H9 (cell line): ENCODE data around the gene PTPN12. TPM values are rescaled to one million over a fixed set of nuclear protein-coding genes. Genes with fewer than 3 reads are reported as not detected.

ENCODE experiments used
- DNase-seq: peaks from one replicate; pipeline ENCODE4 v3.0.0-alpha.2; 2017
- H2AFZ ChIP-seq: one replicate; pipeline ENCODE4 v1.6.1; 2013; ENCODE audit warnings: mild to moderate bottlenecking, low read length, control low read depth, moderate library complexity
- H2AK5ac ChIP-seq: 2 replicates; pipeline ENCODE4 v1.6.1; 2013; ENCODE audit warnings: low read length, control low read depth, mixed read lengths; ENCODE audit not compliant: insufficient read length
- H2BK120ac ChIP-seq: one replicate; pipeline ENCODE4 v1.6.1; 2013; ENCODE audit warnings: low read depth, mild to moderate bottlenecking, low read length, control low read depth, inconsistent platforms; ENCODE audit not compliant: poor library complexity, severe bottlenecking
- H2BK12ac ChIP-seq: 2 replicates; pipeline ENCODE4 v1.6.1; 2013; ENCODE audit warnings: low read length, control low read depth, mixed read lengths, low read depth; ENCODE audit not compliant: insufficient read length
- H2BK15ac ChIP-seq: 2 replicates; pipeline ENCODE4 v1.6.1; 2013; ENCODE audit warnings: low read depth, low read length, control low read depth
- H2BK20ac ChIP-seq: one replicate; pipeline ENCODE4 v1.6.1; 2013; ENCODE audit warnings: low read depth, mild to moderate bottlenecking, low read length, control low read depth, inconsistent platforms; ENCODE audit not compliant: poor library complexity, severe bottlenecking
- H2BK5ac ChIP-seq: 2 replicates; pipeline ENCODE4 v1.6.1; 2013; ENCODE audit warnings: low read length, control low read depth, mixed read lengths; ENCODE audit not compliant: insufficient read length
- H3K14ac ChIP-seq: 2 replicates; pipeline ENCODE4 v1.6.1; 2013; ENCODE audit warnings: low read length, control low read depth; ENCODE audit not compliant: insufficient read depth
- H3K18ac ChIP-seq: 2 replicates; pipeline ENCODE4 v1.6.1; 2013; ENCODE audit warnings: low read depth, mild to moderate bottlenecking, mixed read lengths, low read length, control low read depth; ENCODE audit not compliant: insufficient read length
- H3K23ac ChIP-seq: 2 replicates; pipeline ENCODE4 v1.6.1; 2013; ENCODE audit warnings: low read length, control low read depth, mixed read lengths, low read depth; ENCODE audit not compliant: insufficient read length
- H3K23me2 ChIP-seq: 2 replicates; pipeline ENCODE4 v1.6.1; 2013; ENCODE audit warnings: low read depth, mild to moderate bottlenecking, mixed read lengths, low read length, control low read depth; ENCODE audit not compliant: insufficient read length, poor library complexity, severe bottlenecking
- H3K27ac ChIP-seq: 2 replicates; pipeline ENCODE4 v1.5.1; 2013; ENCODE audit warnings: low read length, control low read depth, mixed read lengths, low read depth; ENCODE audit not compliant: insufficient read length
- H3K27me3 ChIP-seq: 2 replicates; pipeline ENCODE4 v1.6.1; 2013; ENCODE audit warnings: low read length, control low read depth, inconsistent platforms; ENCODE audit not compliant: insufficient read depth
- H3K4ac ChIP-seq: 2 replicates; pipeline ENCODE4 v1.6.1; 2013; ENCODE audit warnings: low read depth, mild to moderate bottlenecking, control low read depth, inconsistent platforms, low read length, moderate library complexity
- H3K4me1 ChIP-seq: 2 replicates; pipeline ENCODE4 v1.6.1; 2013; ENCODE audit warnings: low read length, control low read depth, inconsistent platforms; ENCODE audit not compliant: insufficient read depth
- H3K4me2 ChIP-seq: 2 replicates; pipeline ENCODE4 v1.6.1; 2013; ENCODE audit warnings: low read length, control low read depth, mixed read lengths; ENCODE audit not compliant: insufficient read length, insufficient read depth
- H3K56ac ChIP-seq: 2 replicates; pipeline ENCODE4 v1.6.1; 2013; ENCODE audit warnings: low read depth, mild to moderate bottlenecking, mixed read lengths, low read length, control low read depth; ENCODE audit not compliant: insufficient read length
- H3K79me1 ChIP-seq: 2 replicates; pipeline ENCODE4 v1.6.1; 2013; ENCODE audit warnings: low read depth, mild to moderate bottlenecking, moderate library complexity, low read length, control low read depth, inconsistent platforms; ENCODE audit not compliant: insufficient read depth, poor library complexity, severe bottlenecking
- H3K79me2 ChIP-seq: 2 replicates; pipeline ENCODE4 v1.6.1; 2013; ENCODE audit warnings: low read length, control low read depth, inconsistent platforms; ENCODE audit not compliant: insufficient read depth
- H3K9ac ChIP-seq: 2 replicates; pipeline ENCODE4 v1.6.1; 2013; ENCODE audit warnings: low read length, control low read depth, mixed read lengths; ENCODE audit not compliant: insufficient read length; ENCODE audit errors: extremely low read depth
- H3K9me3 ChIP-seq: one replicate; pipeline ENCODE4 v1.6.1; 2013; ENCODE audit warnings: low read depth, low read length, inconsistent platforms; ENCODE audit not compliant: control insufficient read depth
- H3T11ph ChIP-seq: one replicate; pipeline ENCODE4 v1.6.1; 2013; ENCODE audit warnings: mild to moderate bottlenecking, low read length, control low read depth, inconsistent platforms
- H4K20me1 ChIP-seq: one replicate; pipeline ENCODE4 v1.6.1; 2013; ENCODE audit not compliant: control insufficient read depth, insufficient read length, insufficient read depth
- H4K5ac ChIP-seq: 2 replicates; pipeline ENCODE4 v1.6.1; 2013; ENCODE audit warnings: low read depth, mild to moderate bottlenecking, mixed read lengths, low read length, control low read depth; ENCODE audit not compliant: insufficient read length
- H4K8ac ChIP-seq: replicated peaks from 2 replicates; pipeline ENCODE4 v1.6.1; 2013; ENCODE audit warnings: low read length, control low read depth, mixed read lengths, low read depth; ENCODE audit not compliant: insufficient read length
- H4K91ac ChIP-seq: 2 replicates; pipeline ENCODE4 v1.6.1; 2013; ENCODE audit warnings: low read depth, mild to moderate bottlenecking, moderate library complexity, mixed read lengths, low read length, control low read depth; ENCODE audit not compliant: insufficient read length
- H3K27ac Mint-ChIP-seq, 3 experiments: 2 replicates in 2 of 3; 3 replicates in 1 of 3; pipeline ENCODE4 v1.8.0; 2020 to 2021; ENCODE audit warnings: mixed read lengths in 3 of 3, mild to moderate bottlenecking in 1 of 3, moderate library complexity in 1 of 3
- H3K27me3 Mint-ChIP-seq: 2 replicates; pipeline ENCODE4 v1.8.0; 2021; ENCODE audit warnings: low read depth, mild to moderate bottlenecking, moderate library complexity, mixed read lengths
- H3K36me3 Mint-ChIP-seq, 3 experiments: 2 replicates in 2 of 3; 3 replicates in 1 of 3; pipeline ENCODE4 v1.8.0; 2020 to 2021; ENCODE audit warnings: low read depth in 3 of 3, mixed read lengths in 3 of 3; ENCODE audit not compliant: insufficient read depth in 1 of 3
- H3K4me1 Mint-ChIP-seq, 2 experiments: 2 replicates each; pipeline ENCODE4 v1.8.0; 2020; ENCODE audit warnings: mixed read lengths in 2 of 2
- H3K4me3 Mint-ChIP-seq, 2 experiments: 2 replicates in 1 of 2; 3 replicates in 1 of 2; pipeline ENCODE4 v1.8.0; 2020 to 2021; ENCODE audit warnings: mild to moderate bottlenecking in 2 of 2, mixed read lengths in 2 of 2, moderate library complexity in 1 of 2
- H3K9me3 Mint-ChIP-seq, 2 experiments: 2 replicates in 1 of 2; 3 replicates in 1 of 2; pipeline ENCODE4 v1.8.0; 2020; ENCODE audit warnings: mild to moderate bottlenecking in 2 of 2, mixed read lengths in 2 of 2, moderate library complexity in 1 of 2
- CTCF ChIP-seq: fragments of 200-600 bp; sonication (generic); conservative IDR thresholded peaks from 3 replicates; pipeline ENCODE4 v1.8.0; 2021; ENCODE audit warnings: antibody characterized with exemption, mild to moderate bottlenecking
- WGBS: extraction: QIAGEN DNeasy Blood & Tissue Kit; methylation state at CpG from one replicate; pipeline ENCODE4 v1.1.7; 2013; ENCODE audit warnings: missing lambda C conversion rate, low lambda C conversion rate, mixed read lengths; ENCODE audit not compliant: insufficient read length; ENCODE audit errors: extremely low coverage; 5-methylcytosine and 5-hydroxymethylcytosine counted together
- total RNA-seq: library from RNA; stranded (reverse); gene quantifications from 2 replicates; pipeline ENCODE4 v1.2.1, GENCODE V29; 2021

Gene PTPN12
- total RNA-seq, 1 experiment from 2014 or later: 128 TPM

- no peak for TF ChIP-seq CTCF
- no peak for DNase-seq
- Histone ChIP-seq H3K56ac (no peak overlapping the region), H2AK5ac (no peak overlapping the region), H3K23ac (no peak overlapping the region), H4K91ac (no peak overlapping the region), H3K27me3 (no peaks in the 10 kb centered on the region), H4K8ac (no peak overlapping the region), H2BK12ac (no peak overlapping the region), H3T11ph (no peak overlapping the region), H3K4me1 (no peaks in the 10 kb centered on the region), H3K14ac (no peak overlapping the region), H4K20me1 (no peaks in the 10 kb centered on the region), H2BK5ac (no peak overlapping the region), H3K79me2 (no peaks in the 10 kb centered on the region), H3K4me2 (no peak overlapping the region), H3K18ac (no peak overlapping the region), H3K9me3 (no peaks in the 10 kb centered on the region), H2AFZ (no peak overlapping the region), H3K23me2 (peaks cover under 1% of the 10 kb centered on the region), H3K79me1 (no peaks in the 10 kb centered on the region), H3K27ac (no peak overlapping the region), H3K9ac (no peak overlapping the region), H4K5ac (no peak overlapping the region), H3K4ac (no peak overlapping the region), H2BK20ac (no peak overlapping the region), H2BK15ac (no peak overlapping the region), H2BK120ac (no peak overlapping the region)
- H3K27me3 Mint-ChIP-seq: no peaks in the 10 kb centered on the region
- peaks cover 12 to 13% of the 10 kb centered on the region in 2 experiments for H3K9me3 Mint-ChIP-seq
- H3K4me1 Mint-ChIP-seq: peaks cover 0 to 2% of the 10 kb centered on the region in 2 experiments; a peak in 1 of 4 replicates
- H3K36me3 Mint-ChIP-seq: peaks cover 3 to 12% (median 8%) of the 10 kb centered on the region in 3 experiments
- 0 out of 7 replicates have a peak overlapping the region, but pooled peaks of 1 of the 3 experiments have one; percentile 13 for H3K27ac Mint-ChIP-seq
- no CpG with 5 or more reads among the region's 2 CpGs for WGBS
- H3K4me3 Mint-ChIP-seq: no peak overlapping the region
Measured at GRCh38 chr7:77531038-77531437, 6.1 kb upstream of the PTPN12 start.
